ENCODE data around the gene COL19A1.

GRCh38 chr6:69888482-69889233, 22.3 kb downstream of the COL19A1 start:
- no peak for TF ChIP-seq CTCF (conservative IDR thresholded peaks at IDR 0.05; ENCODE audit: low read length)
- TF ChIP-seq EZH2phosphoT487 (IDR thresholded peaks at IDR 0.05; ENCODE audit: borderline replicate concordance) = no peak

All from Loucy (cell line).